NB4 (cell line): Measurements from ENCODE around the gene ADK.

ENCODE experiments used
- CTCF ChIP-seq: IDR thresholded peaks from one replicate; pipeline ENCODE4 v1.5.1; 2012; ENCODE audit warnings: low read depth, low read length
- POLR2A ChIP-seq: IDR thresholded peaks from 2 replicates; pipeline ENCODE4 v1.6.1; 2011; ENCODE audit warnings: mild to moderate bottlenecking; ENCODE audit not compliant: insufficient read length; ENCODE audit errors: extremely low read depth

DNA sequence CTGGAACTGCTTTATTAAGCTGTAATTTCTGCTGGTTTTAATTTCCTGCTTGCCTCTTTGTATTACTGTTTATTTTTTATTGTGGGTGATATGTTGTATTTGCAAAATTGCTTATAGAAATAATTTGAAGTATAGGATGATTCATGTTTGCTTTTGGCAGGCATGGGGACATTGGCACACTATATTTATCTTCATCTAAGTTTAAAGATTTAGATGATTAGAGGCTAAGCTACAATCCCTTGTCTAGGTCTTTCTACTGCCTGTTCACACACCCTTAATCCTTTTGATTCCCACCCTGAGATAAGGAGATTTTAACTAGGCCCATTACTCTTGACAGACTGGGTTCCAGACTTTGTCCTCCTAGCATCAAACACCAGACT lies 492.6 kb downstream of the ADK start:
- no peak for TF ChIP-seq CTCF
- TF ChIP-seq POLR2A, result no peak
